Erythroblast (primary cell): Measurements from ENCODE around the gene MPPE1.

Experiments
- GATA1 ChIP-seq: IDR thresholded peaks from 2 replicates; pipeline ENCODE4 v1.6.1; 2011; ENCODE audit warnings: low read depth, mild to moderate bottlenecking, control low read depth, low read length, moderate library complexity
- POLR2A ChIP-seq: IDR thresholded peaks from 2 replicates; pipeline ENCODE4 v1.6.1; 2011; ENCODE audit warnings: mild to moderate bottlenecking, low read length

GRCh38 chr18:11905613-11906012, 2.5 kb downstream of the MPPE1 start:
- TF ChIP-seq POLR2A (no peak), GATA1 (no peak)
